ENCODE data around the gene JUND. TPM values are rescaled to one million over a fixed set of nuclear protein-coding genes. Genes with fewer than 3 reads are reported as not detected.

JUND gene
- total RNA-seq, 2 donors from 2014 or later = 1,212 to 1,401 TPM

- peaks cover 4% of the 10 kb centered on the region for H3K4me1 Mint-ChIP-seq
- ATAC-seq (no peak), DNase-seq (no peak)
- no peaks in the 10 kb centered on the region for H3K36me3 Mint-ChIP-seq (ENCODE audit: low read depth)
- no peak overlapping the region for H3K27ac Mint-ChIP-seq
- H3K27me3 Mint-ChIP-seq = peaks cover 23% of the 10 kb centered on the region
- no peak overlapping the region for H3K4me3 Mint-ChIP-seq
- H3K9me3 ChIP-seq (ENCODE audit: control insufficient read depth, low read length, poor library complexity, severe bottlenecking) = no peaks in the 10 kb centered on the region
These were observed 29.1 kb downstream of the JUND start for GRCh38 chr19:18252370-18252717.

- Mint-ChIP-seq H3K27ac (no peak overlapping the region), H3K27me3 (peaks cover 23% of the 10 kb centered on the region), H3K4me1 (peaks cover 4% of the 10 kb centered on the region), H3K36me3 (ENCODE audit: low read depth) (no peaks in the 10 kb centered on the region), H3K4me3 (no peak overlapping the region)
- DNase-seq (peak; percentile 57 to 75 (median 60)), ATAC-seq (peak; percentile 82)
- H3K9me3 ChIP-seq (ENCODE audit: control insufficient read depth, low read length, poor library complexity, severe bottlenecking) = no peaks in the 10 kb centered on the region
These were observed 29.6 kb downstream of the JUND start for GRCh38 chr19:18251587-18252369.

- H3K4me1 Mint-ChIP-seq = peaks cover 4% of the 10 kb centered on the region
- ATAC-seq = no peak
- no peak for DNase-seq
- no peaks in the 10 kb centered on the region for H3K9me3 ChIP-seq (ENCODE audit: control insufficient read depth, low read length, poor library complexity, severe bottlenecking)
- no peaks in the 10 kb centered on the region for H3K36me3 Mint-ChIP-seq (ENCODE audit: low read depth)
- H3K27ac Mint-ChIP-seq = no peak overlapping the region
- no peak overlapping the region for H3K4me3 Mint-ChIP-seq
- peaks cover 23% of the 10 kb centered on the region for H3K27me3 Mint-ChIP-seq
These were observed 31.6 kb downstream of the JUND start for GRCh38 chr19:18249834-18250233.

GRCh38 chr19:18245297-18245696, 36.1 kb downstream of the JUND start:
- Mint-ChIP-seq H3K27me3 (peaks cover 5% of the 10 kb centered on the region), H3K4me1 (no peaks in the 10 kb centered on the region), H3K36me3 (ENCODE audit: low read depth) (no peaks in the 10 kb centered on the region), H3K27ac (no peak overlapping the region), H3K4me3 (no peak overlapping the region)
- no peaks in the 10 kb centered on the region for H3K9me3 ChIP-seq (ENCODE audit: control insufficient read depth, low read length, poor library complexity, severe bottlenecking)
- ATAC-seq = no peak
- no peak for DNase-seq

GRCh38 chr19:18239303-18239702, 42.1 kb downstream of the JUND start:
- Mint-ChIP-seq H3K4me1 (peaks cover 3% of the 10 kb centered on the region), H3K27ac (no peak overlapping the region), H3K4me3 (no peak overlapping the region), H3K27me3 (peaks cover 26% of the 10 kb centered on the region), H3K36me3 (ENCODE audit: low read depth) (peaks cover 5% of the 10 kb centered on the region)
- ATAC-seq = no peak
- no peak for DNase-seq
- H3K9me3 ChIP-seq (ENCODE audit: control insufficient read depth, low read length, poor library complexity, severe bottlenecking) = no peaks in the 10 kb centered on the region

GRCh38 chr19:18234194-18234593, 47.2 kb downstream of the JUND start:
- Mint-ChIP-seq H3K27me3 (peaks cover 59% of the 10 kb centered on the region), H3K27ac (no peak overlapping the region)

GRCh38 chr19:18233224-18233825, 48.1 kb downstream of the JUND start:
- H3K9me3 ChIP-seq (ENCODE audit: control insufficient read depth, low read length, poor library complexity, severe bottlenecking) = no peaks in the 10 kb centered on the region
- no peak overlapping the region for H3K4me3 Mint-ChIP-seq
- DNase-seq = peak; percentile 28 to 45 (median 34)
- peaks cover 59% of the 10 kb centered on the region for H3K27me3 Mint-ChIP-seq
- H3K27ac Mint-ChIP-seq = no peak overlapping the region
- H3K36me3 Mint-ChIP-seq (ENCODE audit: low read depth) = peaks cover 9% of the 10 kb centered on the region
- peak; percentile 59 for ATAC-seq
- peaks cover 3% of the 10 kb centered on the region for H3K4me1 Mint-ChIP-seq

More at GRCh38 chr19:18234194-18234593, 47.2 kb downstream of the JUND start:
- no peak overlapping the region for H3K4me3 Mint-ChIP-seq
- H3K4me1 Mint-ChIP-seq = peaks cover 3% of the 10 kb centered on the region
- no peak for DNase-seq
- no peaks in the 10 kb centered on the region for H3K9me3 ChIP-seq (ENCODE audit: control insufficient read depth, low read length, poor library complexity, severe bottlenecking)
- ATAC-seq = no peak
- peaks cover 9% of the 10 kb centered on the region for H3K36me3 Mint-ChIP-seq (ENCODE audit: low read depth)

- Mint-ChIP-seq H3K27ac (no peak overlapping the region), H3K4me1 (peaks cover 3% of the 10 kb centered on the region), H3K4me3 (no peak overlapping the region), H3K27me3 (peaks cover 64% of the 10 kb centered on the region), H3K36me3 (ENCODE audit: low read depth) (peaks cover 9% of the 10 kb centered on the region)
- H3K9me3 ChIP-seq (ENCODE audit: control insufficient read depth, low read length, poor library complexity, severe bottlenecking) = no peaks in the 10 kb centered on the region
- no peak for ATAC-seq
- no peak for DNase-seq
These were observed 48.7 kb downstream of the JUND start for GRCh38 chr19:18232540-18233223.

GRCh38 chr19:18231775-18232174, 49.6 kb downstream of the JUND start:
- peaks cover 9% of the 10 kb centered on the region for H3K36me3 Mint-ChIP-seq (ENCODE audit: low read depth)
- no peak overlapping the region for H3K4me3 Mint-ChIP-seq
- peaks cover 70% of the 10 kb centered on the region for H3K27me3 Mint-ChIP-seq
- peaks cover 3% of the 10 kb centered on the region for H3K4me1 Mint-ChIP-seq
- no peaks in the 10 kb centered on the region for H3K9me3 ChIP-seq (ENCODE audit: control insufficient read depth, low read length, poor library complexity, severe bottlenecking)
- no peak overlapping the region for H3K27ac Mint-ChIP-seq
- ATAC-seq = no peak
- no peak for DNase-seq

GRCh38 chr19:18230941-18231734, 50.3 kb downstream of the JUND start:
- H3K36me3 Mint-ChIP-seq (ENCODE audit: low read depth) = peaks cover 9% of the 10 kb centered on the region
- H3K27me3 Mint-ChIP-seq = peaks cover 68% of the 10 kb centered on the region
- ATAC-seq = no peak

GRCh38 chr19:18229915-18230314, 51.5 kb downstream of the JUND start:
- peaks cover 4% of the 10 kb centered on the region for H3K4me1 Mint-ChIP-seq
- no peak for DNase-seq
- H3K27ac Mint-ChIP-seq = no peak overlapping the region
- peaks cover 5% of the 10 kb centered on the region for H3K36me3 Mint-ChIP-seq (ENCODE audit: low read depth)
- H3K27me3 Mint-ChIP-seq = peaks cover 66% of the 10 kb centered on the region
- no peak for ATAC-seq
- no peak overlapping the region for H3K4me3 Mint-ChIP-seq
- no peaks in the 10 kb centered on the region for H3K9me3 ChIP-seq (ENCODE audit: control insufficient read depth, low read length, poor library complexity, severe bottlenecking)

More at GRCh38 chr19:18230941-18231734, 50.3 kb downstream of the JUND start:
- H3K9me3 ChIP-seq (ENCODE audit: control insufficient read depth, low read length, poor library complexity, severe bottlenecking) = no peaks in the 10 kb centered on the region
- no peak overlapping the region for H3K27ac Mint-ChIP-seq
- H3K4me1 Mint-ChIP-seq = peaks cover 4% of the 10 kb centered on the region
- DNase-seq = no peak
- H3K4me3 Mint-ChIP-seq = no peak overlapping the region
